ENCODE data around the gene PAXX.

The PAXX gene

GRCh38 chr9:137013571-137013940 is 21.3 kb downstream of the PAXX start:
- Histone ChIP-seq H3K9ac (ENCODE audit: low read depth, low read length) (no peak overlapping the region), H3K36me3 (ENCODE audit: insufficient read depth, low read length) (peaks cover 3% of the 10 kb centered on the region; the same call in 1 of the 2 replicates), H3K79me2 (ENCODE audit: insufficient read depth, low read length) (no peaks in the 10 kb centered on the region), H3K4me3 (ENCODE audit: low read depth in 1 of 2, low read length in 2 of 2) (no peak overlapping the region), H3K4me1 (ENCODE audit: insufficient read depth, low read length) (no peaks in the 10 kb centered on the region), H3K27ac (ENCODE audit: low read length) (no peak overlapping the region), H4K20me1 (ENCODE audit: insufficient read depth, low read length) (no peaks in the 10 kb centered on the region), H2AFZ (ENCODE audit: low read depth, low read length) (no peak overlapping the region), H3K27me3 (ENCODE audit: insufficient read depth, low read length, poor library complexity) (no peaks in the 10 kb centered on the region), H3K4me2 (ENCODE audit: insufficient read depth, low read length) (no peak overlapping the region), H3K9me3 (ENCODE audit: insufficient read depth, low read length, severe bottlenecking) (no peaks in the 10 kb centered on the region)
- no peak for TF ChIP-seq EZH2 (IDR thresholded peaks at IDR 0.05; ENCODE audit: borderline replicate concordance, low read depth, low read length, severe bottlenecking)
- no peak for TF ChIP-seq CTCF (IDR thresholded peaks at IDR 0.05; ENCODE audit: borderline replicate concordance, extremely low read depth, low read length, poor library complexity, severe bottlenecking)
- DNase-seq, result no peak
- ATAC-seq (ENCODE audit: insufficient read depth, low read depth), result no peak

GRCh38 chr9:137014166-137014565 is 21.9 kb downstream of the PAXX start:
- no peak overlapping the region for H3K9ac ChIP-seq (ENCODE audit: low read depth, low read length)
- H3K4me3 ChIP-seq (ENCODE audit: low read depth in 1 of 2, low read length in 2 of 2), result no peak overlapping the region
- H3K27ac ChIP-seq (ENCODE audit: low read length), result no peak overlapping the region
- peaks cover 3% of the 10 kb centered on the region; the same call in 1 of the 2 replicates for H3K36me3 ChIP-seq (ENCODE audit: insufficient read depth, low read length)
- no peaks in the 10 kb centered on the region for H3K27me3 ChIP-seq (ENCODE audit: insufficient read depth, low read length, poor library complexity)
- no peaks in the 10 kb centered on the region for H3K9me3 ChIP-seq (ENCODE audit: insufficient read depth, low read length, severe bottlenecking)
- DNase-seq, result no peak
- H3K4me2 ChIP-seq (ENCODE audit: insufficient read depth, low read length), result no peak overlapping the region
- TF ChIP-seq CTCF (IDR thresholded peaks at IDR 0.05; ENCODE audit: borderline replicate concordance, extremely low read depth, low read length, poor library complexity, severe bottlenecking) (no peak), EZH2 (IDR thresholded peaks at IDR 0.05; ENCODE audit: borderline replicate concordance, low read depth, low read length, severe bottlenecking) (no peak)
- no peaks in the 10 kb centered on the region for H3K4me1 ChIP-seq (ENCODE audit: insufficient read depth, low read length)
- no peak for ATAC-seq (ENCODE audit: insufficient read depth, low read depth)
- no peaks in the 10 kb centered on the region for H3K79me2 ChIP-seq (ENCODE audit: insufficient read depth, low read length)
- H4K20me1 ChIP-seq (ENCODE audit: insufficient read depth, low read length), result no peaks in the 10 kb centered on the region
- H2AFZ ChIP-seq (ENCODE audit: low read depth, low read length), result no peak overlapping the region

- H3K79me2 ChIP-seq (ENCODE audit: insufficient read depth, low read length), result no peaks in the 10 kb centered on the region
- TF ChIP-seq CTCF (IDR thresholded peaks at IDR 0.05; ENCODE audit: borderline replicate concordance, extremely low read depth, low read length, poor library complexity, severe bottlenecking) (no peak), EZH2 (IDR thresholded peaks at IDR 0.05; ENCODE audit: borderline replicate concordance, low read depth, low read length, severe bottlenecking) (no peak)
Measured at GRCh38 chr9:137014776-137015539, 22.7 kb downstream of the PAXX start.

More at GRCh38 chr9:137014776-137015539, 22.7 kb downstream of the PAXX start:
- no peaks in the 10 kb centered on the region for H3K9me3 ChIP-seq (ENCODE audit: insufficient read depth, low read length, severe bottlenecking)
- no peak overlapping the region for H3K4me3 ChIP-seq (ENCODE audit: low read depth in 1 of 2, low read length in 2 of 2)
- H3K27me3 ChIP-seq (ENCODE audit: insufficient read depth, low read length, poor library complexity), result no peaks in the 10 kb centered on the region
- no peak overlapping the region for H3K9ac ChIP-seq (ENCODE audit: low read depth, low read length)
- H3K4me1 ChIP-seq (ENCODE audit: insufficient read depth, low read length), result no peaks in the 10 kb centered on the region
- ATAC-seq (ENCODE audit: insufficient read depth, low read depth), result no peak
- no peak overlapping the region for H3K4me2 ChIP-seq (ENCODE audit: insufficient read depth, low read length)
- H4K20me1 ChIP-seq (ENCODE audit: insufficient read depth, low read length), result no peaks in the 10 kb centered on the region
- H2AFZ ChIP-seq (ENCODE audit: low read depth, low read length), result no peak overlapping the region
- no peak for DNase-seq
- peaks cover 3% of the 10 kb centered on the region; the same call in 1 of the 2 replicates for H3K36me3 ChIP-seq (ENCODE audit: insufficient read depth, low read length)
- H3K27ac ChIP-seq (ENCODE audit: low read length), result no peak overlapping the region
